ENCODE data around the gene GALNT10.

GALNT10 gene

DNA sequence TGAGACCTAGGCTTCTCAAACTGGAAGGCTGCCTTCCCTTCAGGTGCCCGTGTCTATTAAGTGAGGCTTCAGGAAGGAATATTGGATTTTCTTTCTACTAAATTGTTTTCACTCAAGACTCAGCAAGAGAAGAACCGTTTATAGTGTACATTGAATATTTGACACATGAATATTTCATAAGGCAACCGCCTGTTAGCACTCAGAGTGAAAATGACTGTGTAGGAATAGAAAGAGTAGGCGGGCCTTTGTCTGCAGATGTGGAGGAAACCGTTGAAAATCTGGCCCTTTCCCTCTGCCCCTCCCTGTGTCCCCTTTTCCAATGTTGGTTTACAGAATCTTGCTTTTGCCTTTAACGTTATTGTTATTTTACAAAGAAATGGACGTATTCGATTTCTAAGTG lies 261.4 kb downstream of the GALNT10 start:
- no peak for DNase-seq

DNA sequence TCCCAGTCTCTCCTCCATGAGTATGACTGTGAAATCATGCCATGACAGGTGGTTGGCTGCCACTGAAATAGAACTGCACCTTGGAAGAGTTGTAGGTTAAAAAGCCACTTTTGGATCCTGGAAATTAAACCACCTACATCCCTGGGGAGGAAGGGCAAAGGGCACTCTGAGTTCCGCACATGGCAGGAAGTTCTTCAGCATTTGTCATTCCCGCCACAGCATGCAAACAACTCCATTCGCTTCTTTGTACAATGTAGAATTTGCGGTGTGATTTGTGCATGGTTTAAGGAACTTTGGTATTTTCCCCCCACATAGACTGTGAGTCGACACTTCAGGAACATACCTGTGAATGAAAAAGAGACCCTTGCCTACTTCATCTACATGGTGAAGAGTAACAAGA lies 265.1 kb downstream of the GALNT10 start:
- DNase-seq: no peak

DNA sequence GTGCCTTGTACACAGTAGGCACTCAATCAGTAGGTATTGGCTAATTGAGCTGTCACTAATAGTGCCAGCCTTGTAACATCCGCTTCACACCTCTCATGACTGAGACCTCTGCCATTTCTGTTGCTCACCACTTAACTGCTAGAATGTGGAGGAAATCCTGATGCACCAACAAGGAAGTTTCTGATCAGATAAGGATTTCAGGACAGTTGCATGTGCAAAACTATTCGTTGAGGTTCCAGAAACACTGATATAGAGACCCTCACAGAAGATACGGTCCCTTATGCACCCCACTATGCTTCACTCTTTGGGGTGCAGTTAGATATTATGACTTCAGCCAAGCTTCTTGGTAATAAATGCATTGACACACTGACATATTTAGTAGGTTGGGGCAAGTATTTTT lies 266.0 kb downstream of the GALNT10 start:
- peak; percentile 78 for DNase-seq

DNA sequence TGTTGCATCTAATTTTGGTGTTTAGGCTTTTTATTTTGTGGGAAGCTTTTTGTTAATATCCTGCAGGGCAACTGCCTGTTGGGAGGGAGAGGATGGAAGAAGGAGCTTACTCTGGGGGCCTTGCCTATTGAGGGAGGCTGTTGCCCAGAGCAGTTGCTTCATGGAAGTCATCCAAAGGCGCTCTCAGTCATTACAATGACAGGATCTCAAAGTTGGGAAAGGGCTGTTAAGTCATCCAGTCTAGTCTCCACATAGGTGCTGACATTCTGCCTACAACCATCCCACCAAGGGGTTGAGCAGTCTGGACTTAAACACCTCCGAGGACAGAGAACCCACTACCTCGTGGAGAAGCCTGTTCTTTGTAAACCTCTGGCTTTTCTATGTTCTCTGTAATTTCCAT lies 268.5 kb downstream of the GALNT10 start:
- no peak for DNase-seq

DNA sequence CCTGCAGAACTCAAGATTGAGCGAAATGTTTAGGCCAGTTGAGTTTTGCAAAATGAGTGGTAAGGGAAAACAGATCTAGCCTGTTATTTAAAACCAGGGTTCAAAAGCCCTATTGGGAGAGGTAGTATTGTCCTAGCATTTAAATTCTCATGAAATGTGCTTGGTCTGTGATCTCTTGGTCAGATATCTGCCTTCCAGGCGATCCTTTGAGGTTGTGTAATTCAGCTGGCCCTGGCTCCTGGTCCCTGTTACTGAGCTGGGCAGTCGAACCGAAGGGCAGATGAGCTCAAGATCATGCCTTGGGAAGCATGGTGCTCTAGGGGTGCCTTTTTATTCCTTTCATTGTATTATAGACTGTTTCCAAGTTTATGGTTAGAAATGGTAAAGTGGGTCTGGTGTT lies 269.6 kb downstream of the GALNT10 start:
- DNase-seq: no peak

DNA sequence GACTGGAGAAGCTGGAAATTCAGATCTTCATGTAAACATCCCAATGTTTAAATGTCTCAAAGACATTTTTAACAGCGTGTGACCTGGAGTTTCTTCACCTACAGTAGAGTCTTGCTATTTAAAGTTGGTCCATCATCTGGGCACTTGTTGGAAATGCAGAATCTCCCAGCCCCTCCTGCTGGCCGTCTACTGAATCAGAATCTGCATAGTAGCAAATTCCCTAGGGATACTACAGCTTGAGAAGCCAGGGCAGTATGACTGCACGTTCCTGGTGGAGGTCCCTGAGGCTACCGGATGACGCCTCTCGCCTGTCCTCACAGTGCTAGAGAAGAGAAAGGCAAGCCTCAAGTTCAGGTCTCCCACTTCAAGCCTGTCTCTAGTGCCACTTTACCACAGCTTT lies 271.0 kb downstream of the GALNT10 start:
- DNase-seq: no peak

DNA sequence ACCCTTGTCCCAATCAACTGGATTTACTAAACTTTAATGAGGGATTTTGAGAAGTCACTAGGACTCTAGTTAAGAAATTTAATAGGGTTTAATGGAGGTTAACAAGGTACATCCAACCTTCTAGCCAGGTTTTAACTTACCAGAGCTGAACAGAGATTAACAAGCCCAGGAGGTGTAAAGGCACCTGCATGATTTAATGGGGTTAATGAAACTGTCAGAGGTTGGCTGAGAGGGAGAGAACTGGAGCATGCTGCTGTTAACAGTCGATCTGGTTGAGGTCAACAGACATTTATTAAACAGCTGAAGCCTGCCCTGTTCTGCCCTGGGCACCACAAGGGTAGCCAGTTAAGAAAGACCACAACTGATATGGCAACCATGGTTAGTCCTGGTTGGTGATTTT lies 273.9 kb downstream of the GALNT10 start:
- no peak for DNase-seq

DNA sequence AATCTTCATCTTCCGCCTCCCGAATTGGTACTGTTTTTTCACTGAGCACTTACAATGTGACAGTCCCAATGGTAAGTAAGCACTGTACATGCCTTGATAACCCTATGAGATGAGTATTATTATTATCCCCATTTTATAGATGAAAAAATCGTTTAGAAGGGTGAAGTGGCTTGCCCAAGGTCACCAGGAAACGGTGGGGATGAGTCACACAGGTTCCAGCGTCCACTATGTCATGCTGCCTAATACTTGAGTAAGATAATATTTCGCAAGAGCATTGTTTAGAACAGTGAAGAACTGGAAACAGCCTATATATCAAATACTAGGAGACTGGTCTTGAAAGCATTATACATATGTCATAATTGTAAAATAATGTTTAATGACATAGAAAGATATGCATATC lies 274.6 kb downstream of the GALNT10 start:
- DNase-seq: no peak

DNA sequence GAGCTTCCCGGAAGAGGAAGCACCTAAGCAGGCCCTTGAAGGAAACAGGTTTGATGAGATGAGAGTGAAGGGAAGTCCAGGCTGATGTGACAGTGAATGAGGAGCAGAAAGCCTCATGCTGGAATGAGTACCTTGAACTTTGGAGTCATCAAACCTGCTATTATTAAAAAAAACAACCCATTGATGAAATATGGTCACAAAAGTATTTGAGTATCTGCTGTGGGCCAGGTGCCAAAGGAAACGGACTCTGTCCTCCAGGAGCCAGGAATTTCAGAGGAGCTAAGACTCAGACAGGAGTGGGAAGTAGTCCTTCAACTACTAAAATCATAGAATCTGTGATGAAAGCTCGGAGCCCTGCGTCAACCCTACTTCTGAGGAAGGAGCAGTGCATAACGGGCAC lies 275.6 kb downstream of the GALNT10 start:
- DNase-seq: no peak

DNA sequence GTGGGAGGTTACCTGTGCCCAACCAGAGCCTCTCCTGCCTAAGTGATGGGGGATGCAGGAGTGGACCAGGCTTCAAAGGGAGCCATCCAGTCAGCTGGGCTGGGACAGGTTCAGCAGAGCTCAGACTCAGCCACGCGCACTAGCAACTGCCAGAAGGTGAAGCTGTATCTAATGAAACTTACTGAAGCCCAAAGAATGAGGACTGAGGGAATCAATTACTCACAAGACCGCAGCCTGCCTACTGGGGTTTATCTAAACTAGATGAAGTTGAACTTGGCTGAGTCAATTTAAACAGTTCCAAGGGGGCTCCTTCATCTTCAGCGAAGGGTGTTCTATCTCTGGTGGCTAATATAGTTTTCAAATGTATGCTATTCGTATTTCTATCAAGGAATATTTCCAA lies 276.1 kb downstream of the GALNT10 start:
- no peak for DNase-seq

DNA sequence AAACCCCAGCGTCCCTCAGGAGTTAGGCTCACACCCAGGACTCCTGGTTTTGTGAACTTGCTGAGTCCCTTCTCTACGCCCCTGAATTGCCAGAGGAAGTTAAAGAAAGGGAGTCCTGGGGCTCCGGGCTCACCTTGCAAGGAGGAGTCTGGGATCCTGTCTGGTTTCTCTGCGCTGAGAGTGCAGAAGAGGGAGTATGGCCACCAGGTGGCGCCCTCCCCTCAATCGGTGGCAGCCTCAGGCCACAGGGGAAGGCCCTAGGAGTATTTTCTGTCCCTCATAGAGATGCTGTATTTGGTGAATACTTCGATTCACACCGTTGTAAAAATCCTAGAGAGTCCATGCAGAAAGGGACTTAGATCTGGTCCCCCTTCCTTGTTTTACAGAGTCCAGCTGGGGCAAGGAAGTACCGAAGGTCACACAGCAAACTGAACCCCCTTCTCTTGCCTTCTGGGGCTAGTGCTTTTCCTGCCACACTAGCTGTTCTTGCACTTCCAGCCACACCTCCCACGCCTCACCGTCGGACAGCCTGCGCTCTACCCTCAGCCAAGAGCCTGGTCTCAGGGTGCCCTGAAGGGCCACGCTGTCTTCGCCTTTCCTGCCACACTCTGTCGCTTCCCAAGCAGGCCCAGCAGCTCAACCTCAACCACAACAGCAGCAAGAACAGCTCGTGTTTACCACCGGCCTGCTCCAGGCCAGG lies 277.3 kb downstream of the GALNT10 start:
- DNase-seq: no peak

DNA sequence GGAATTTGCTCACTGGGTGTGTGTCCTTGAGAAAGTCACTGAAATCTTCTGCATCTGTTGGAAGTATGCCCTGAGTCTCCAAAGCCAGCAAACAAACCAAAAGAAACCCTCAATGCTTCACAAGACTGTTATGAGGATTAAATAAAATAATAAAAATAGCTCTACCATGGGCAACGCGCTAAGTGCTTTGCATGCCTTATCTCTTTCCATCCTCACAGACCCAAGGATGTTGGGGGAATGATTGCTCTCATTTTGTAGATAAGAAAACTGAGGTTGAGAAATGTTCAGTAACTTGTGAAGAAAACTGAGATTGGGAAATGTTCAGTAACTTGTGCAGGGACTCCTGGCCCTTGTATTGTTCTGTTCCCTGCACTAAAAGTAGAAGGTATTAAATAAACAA lies 279.6 kb downstream of the GALNT10 start:
- no peak for DNase-seq
